Activated CD4-positive, alpha-beta T cell treated with anti-CD3 and anti-CD28 coated beads, Interleukin-2, Interleukin-6, amounts not matched to agents 100 ng/mL and 50 ng/mL, durations not matched to agents 16 hours and 8 hours (primary cell): Measurements from ENCODE around the gene TMEM254.
A peak's percentile ranks its signal among the peaks of the same experiment; 100 is the strongest.
"Not testable (repeated sequence)": the region's sequence is repeated elsewhere in the genome, so short reads cannot be mapped to it uniquely, and the experiment has no call there.

ENCODE experiments used
- DNase-seq: peaks from one replicate; pipeline ENCODE4 v3.0.0-alpha.2; 2020

Gene TMEM254, protein sequence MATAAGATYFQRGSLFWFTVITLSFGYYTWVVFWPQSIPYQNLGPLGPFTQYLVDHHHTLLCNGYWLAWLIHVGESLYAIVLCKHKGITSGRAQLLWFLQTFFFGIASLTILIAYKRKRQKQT

DNA sequence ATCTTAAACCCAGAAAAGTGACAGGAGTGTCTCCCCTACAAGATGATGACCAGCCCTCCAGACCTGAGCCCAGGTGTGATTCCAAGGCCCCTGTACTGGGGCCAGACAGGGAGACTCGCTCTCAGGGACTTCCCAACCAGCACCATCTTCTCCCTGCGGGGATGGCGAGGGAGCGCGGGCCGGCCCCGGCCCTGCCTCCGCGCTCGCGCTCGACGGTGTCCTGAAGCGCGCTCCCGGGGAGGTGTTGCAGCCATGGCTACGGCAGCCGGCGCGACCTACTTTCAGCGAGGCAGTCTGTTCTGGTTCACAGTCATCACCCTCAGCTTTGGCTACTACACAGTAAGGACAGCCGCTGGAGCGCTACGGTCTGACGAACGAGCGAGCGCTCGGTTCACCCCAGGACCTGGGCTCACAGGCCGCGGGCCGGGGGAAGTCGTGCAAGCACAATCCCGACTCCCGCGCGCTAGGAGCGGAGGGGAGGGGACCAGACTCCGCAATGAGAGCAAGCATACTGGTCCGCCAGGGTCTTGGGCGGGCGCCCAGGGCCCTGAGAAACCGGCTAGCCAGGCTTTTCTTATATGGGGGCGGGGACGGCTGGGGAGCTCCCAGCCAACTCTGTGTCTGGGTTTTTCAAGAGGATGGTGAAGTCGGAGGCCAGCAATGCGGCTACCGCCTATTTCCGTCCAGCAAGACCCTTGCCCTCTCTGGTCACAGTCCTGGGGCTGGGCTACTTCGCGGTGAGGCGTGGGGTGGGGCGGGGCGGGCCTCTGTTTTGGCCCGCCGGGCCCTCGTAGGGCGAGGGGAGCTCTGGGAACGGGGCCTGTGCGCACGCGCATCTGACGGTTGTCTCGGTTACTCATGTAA lies at the start of gene TMEM254:
TMEM254 (plus strand) TSS at position 218 of the 864 bp plus-strand sequence; CDS start at position 253, 35 bp downstream.
- peak; percentile 92 for DNase-seq

- peak; percentile 43 for DNase-seq
Observed at GRCh38 chr10:80029205-80029604, 49.3 kb upstream of the TMEM254 start.

- not testable (repeated sequence) for DNase-seq
Observed at GRCh38 chr10:80029865-80030264, 48.6 kb upstream of the TMEM254 start.

- DNase-seq = no peak
Observed at GRCh38 chr10:80032503-80032902, 46.0 kb upstream of the TMEM254 start.

GRCh38 chr10:80034766-80035165 lies 43.7 kb upstream of the TMEM254 start:
- DNase-seq = not testable (repeated sequence)

GRCh38 chr10:80035430-80035829 lies 43.0 kb upstream of the TMEM254 start:
- DNase-seq = not testable (repeated sequence)

- not testable (repeated sequence) for DNase-seq
Observed at GRCh38 chr10:80036921-80037500, 41.5 kb upstream of the TMEM254 start.

- DNase-seq = not testable (repeated sequence)
Observed at GRCh38 chr10:80038226-80038625, 40.2 kb upstream of the TMEM254 start.

DNA sequence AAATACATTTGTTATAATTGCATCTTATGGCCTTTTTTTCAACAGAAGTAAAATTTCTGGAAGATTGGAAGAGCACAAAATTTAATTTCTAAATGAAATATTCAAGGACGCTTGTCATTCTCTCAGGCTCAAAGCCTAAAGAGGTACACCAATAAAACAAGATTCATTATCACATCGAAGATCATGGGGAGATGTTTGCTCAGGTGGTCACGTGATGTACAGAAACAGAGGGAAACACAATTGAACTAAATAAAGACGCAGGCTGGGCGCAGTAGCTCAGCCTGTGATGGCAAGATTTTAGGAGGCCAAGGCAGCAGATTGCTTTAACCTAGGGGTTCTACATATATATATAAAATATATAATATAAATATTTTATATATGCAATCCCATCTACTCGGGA lies 37.3 kb upstream of the TMEM254 start:
- DNase-seq = no peak

- DNase-seq = not testable (repeated sequence)
Observed at GRCh38 chr10:80044935-80045334, 33.5 kb upstream of the TMEM254 start.

GRCh38 chr10:80046629-80047441 lies 31.6 kb upstream of the TMEM254 start:
- DNase-seq = peak; percentile 80

DNA sequence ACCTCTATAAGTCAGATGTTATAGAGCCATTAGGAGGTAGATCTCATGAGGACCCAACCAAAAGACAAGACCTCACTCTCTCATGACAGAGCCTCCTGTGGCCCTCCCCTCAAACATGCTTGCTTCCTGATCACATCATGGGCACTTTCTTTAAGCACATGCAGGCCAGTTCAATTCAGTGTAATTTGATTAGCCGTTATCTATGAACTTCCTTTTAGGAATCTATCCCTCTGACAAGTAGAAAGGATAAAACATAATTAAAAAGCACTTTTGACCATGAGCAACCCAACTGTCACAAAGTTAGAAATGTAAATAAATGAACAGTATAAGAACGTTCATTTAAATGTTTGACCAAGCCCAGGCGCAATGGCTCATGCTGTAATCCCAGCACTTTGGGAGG lies 27.7 kb upstream of the TMEM254 start:
- DNase-seq = no peak

- no peak for DNase-seq
Observed at GRCh38 chr10:80051993-80052392, 26.5 kb upstream of the TMEM254 start.

DNA sequence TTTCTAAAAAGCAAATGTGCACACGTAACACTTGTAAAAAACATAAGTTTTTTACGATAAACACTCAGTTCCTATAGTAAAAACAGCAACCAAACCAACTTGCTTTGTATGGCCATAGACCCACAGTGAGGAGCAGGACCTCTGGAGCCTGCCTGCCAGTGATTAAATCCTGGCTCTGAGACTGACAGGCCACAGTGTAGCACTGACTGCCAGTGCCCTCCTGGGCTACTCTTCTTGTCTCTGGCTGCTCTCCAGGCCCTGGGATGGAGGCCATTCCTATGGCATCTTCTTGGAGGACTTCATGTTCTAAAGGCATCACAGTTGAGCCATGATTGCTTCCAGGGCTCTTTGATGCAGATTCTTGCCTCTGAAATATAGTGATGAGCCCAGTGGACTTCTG lies 22.7 kb upstream of the TMEM254 start:
- DNase-seq = no peak

DNA sequence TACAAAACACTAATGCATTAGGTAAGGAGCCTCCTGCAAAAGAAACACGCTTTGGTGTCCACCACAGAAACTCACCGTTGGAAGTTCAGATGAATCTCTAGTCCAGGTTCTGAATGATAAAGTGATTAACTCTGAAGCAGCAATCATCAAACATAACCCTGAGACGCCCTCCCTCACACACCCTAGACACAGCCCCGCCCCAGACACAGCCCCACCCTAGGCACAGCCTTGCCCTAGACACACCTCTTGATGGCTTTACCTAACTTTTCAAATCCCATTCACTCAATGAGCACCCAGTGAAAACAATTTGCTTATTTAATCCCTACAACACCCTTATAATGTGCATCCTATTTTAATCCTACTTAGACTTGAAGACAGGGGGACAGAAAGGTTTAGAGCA lies 21.3 kb upstream of the TMEM254 start:
- DNase-seq = no peak

GRCh38 chr10:80064120-80064886 lies 14.2 kb upstream of the TMEM254 start:
- no peak for DNase-seq

- DNase-seq = no peak
Observed at GRCh38 chr10:80066809-80067208, 11.7 kb upstream of the TMEM254 start.

- DNase-seq = not testable (repeated sequence)
Observed at GRCh38 chr10:80067821-80068220, 10.6 kb upstream of the TMEM254 start.

GRCh38 chr10:80068270-80068669 lies 10.2 kb upstream of the TMEM254 start:
- no peak for DNase-seq

- no peak for DNase-seq
Observed at GRCh38 chr10:80070057-80070456, 8.4 kb upstream of the TMEM254 start.

DNA sequence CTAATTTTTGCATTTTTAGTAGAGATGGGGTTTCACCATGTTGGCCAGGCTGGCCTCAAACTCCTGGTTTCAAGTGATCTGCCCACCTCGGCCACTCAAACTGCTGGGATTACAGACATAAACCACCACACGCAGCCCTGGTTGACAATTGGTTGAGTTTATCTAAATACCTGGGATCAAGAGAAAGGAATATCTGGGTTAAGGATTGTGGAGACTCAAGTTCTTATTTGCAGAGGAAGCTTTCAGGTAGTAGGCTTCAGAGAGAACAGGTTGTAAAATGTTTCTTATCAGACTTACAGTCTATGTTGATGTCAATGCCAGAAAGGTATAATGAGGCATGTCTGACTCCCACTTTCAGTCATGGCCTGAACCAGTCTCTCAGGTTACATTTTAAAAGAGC lies 5.9 kb upstream of the TMEM254 start:
- DNase-seq = no peak

GRCh38 chr10:80075781-80076180 lies 2.7 kb upstream of the TMEM254 start:
- peak; percentile 57 for DNase-seq
